H9 (cell line): ENCODE measurements around the gene PYROXD2. TPM values are rescaled to one million over a fixed set of nuclear protein-coding genes. Genes with fewer than 3 reads are reported as not detected.

Source experiments
- DNase-seq: peaks from one replicate; pipeline ENCODE4 v3.0.0-alpha.2; 2017
- H2AFZ ChIP-seq: one replicate; pipeline ENCODE4 v1.6.1; 2013; ENCODE audit warnings: mild to moderate bottlenecking, low read length, control low read depth, moderate library complexity
- H2AK5ac ChIP-seq: 2 replicates; pipeline ENCODE4 v1.6.1; 2013; ENCODE audit warnings: low read length, control low read depth, mixed read lengths; ENCODE audit not compliant: insufficient read length
- H2BK120ac ChIP-seq: one replicate; pipeline ENCODE4 v1.6.1; 2013; ENCODE audit warnings: low read depth, mild to moderate bottlenecking, low read length, control low read depth, inconsistent platforms; ENCODE audit not compliant: poor library complexity, severe bottlenecking
- H2BK12ac ChIP-seq: 2 replicates; pipeline ENCODE4 v1.6.1; 2013; ENCODE audit warnings: low read length, control low read depth, mixed read lengths, low read depth; ENCODE audit not compliant: insufficient read length
- H2BK15ac ChIP-seq: 2 replicates; pipeline ENCODE4 v1.6.1; 2013; ENCODE audit warnings: low read depth, low read length, control low read depth
- H2BK20ac ChIP-seq: one replicate; pipeline ENCODE4 v1.6.1; 2013; ENCODE audit warnings: low read depth, mild to moderate bottlenecking, low read length, control low read depth, inconsistent platforms; ENCODE audit not compliant: poor library complexity, severe bottlenecking
- H2BK5ac ChIP-seq: 2 replicates; pipeline ENCODE4 v1.6.1; 2013; ENCODE audit warnings: low read length, control low read depth, mixed read lengths; ENCODE audit not compliant: insufficient read length
- H3K14ac ChIP-seq: 2 replicates; pipeline ENCODE4 v1.6.1; 2013; ENCODE audit warnings: low read length, control low read depth; ENCODE audit not compliant: insufficient read depth
- H3K18ac ChIP-seq: 2 replicates; pipeline ENCODE4 v1.6.1; 2013; ENCODE audit warnings: low read depth, mild to moderate bottlenecking, mixed read lengths, low read length, control low read depth; ENCODE audit not compliant: insufficient read length
- H3K23ac ChIP-seq: 2 replicates; pipeline ENCODE4 v1.6.1; 2013; ENCODE audit warnings: low read length, control low read depth, mixed read lengths, low read depth; ENCODE audit not compliant: insufficient read length
- H3K23me2 ChIP-seq: 2 replicates; pipeline ENCODE4 v1.6.1; 2013; ENCODE audit warnings: low read depth, mild to moderate bottlenecking, mixed read lengths, low read length, control low read depth; ENCODE audit not compliant: insufficient read length, poor library complexity, severe bottlenecking
- H3K27ac ChIP-seq: 2 replicates; pipeline ENCODE4 v1.5.1; 2013; ENCODE audit warnings: low read length, control low read depth, mixed read lengths, low read depth; ENCODE audit not compliant: insufficient read length
- H3K27me3 ChIP-seq: 2 replicates; pipeline ENCODE4 v1.6.1; 2013; ENCODE audit warnings: low read length, control low read depth, inconsistent platforms; ENCODE audit not compliant: insufficient read depth
- H3K4ac ChIP-seq: 2 replicates; pipeline ENCODE4 v1.6.1; 2013; ENCODE audit warnings: low read depth, mild to moderate bottlenecking, control low read depth, inconsistent platforms, low read length, moderate library complexity
- H3K4me1 ChIP-seq: 2 replicates; pipeline ENCODE4 v1.6.1; 2013; ENCODE audit warnings: low read length, control low read depth, inconsistent platforms; ENCODE audit not compliant: insufficient read depth
- H3K4me2 ChIP-seq: 2 replicates; pipeline ENCODE4 v1.6.1; 2013; ENCODE audit warnings: low read length, control low read depth, mixed read lengths; ENCODE audit not compliant: insufficient read length, insufficient read depth
- H3K56ac ChIP-seq: 2 replicates; pipeline ENCODE4 v1.6.1; 2013; ENCODE audit warnings: low read depth, mild to moderate bottlenecking, mixed read lengths, low read length, control low read depth; ENCODE audit not compliant: insufficient read length
- H3K79me1 ChIP-seq: 2 replicates; pipeline ENCODE4 v1.6.1; 2013; ENCODE audit warnings: low read depth, mild to moderate bottlenecking, moderate library complexity, low read length, control low read depth, inconsistent platforms; ENCODE audit not compliant: insufficient read depth, poor library complexity, severe bottlenecking
- H3K79me2 ChIP-seq: 2 replicates; pipeline ENCODE4 v1.6.1; 2013; ENCODE audit warnings: low read length, control low read depth, inconsistent platforms; ENCODE audit not compliant: insufficient read depth
- H3K9ac ChIP-seq: 2 replicates; pipeline ENCODE4 v1.6.1; 2013; ENCODE audit warnings: low read length, control low read depth, mixed read lengths; ENCODE audit not compliant: insufficient read length; ENCODE audit errors: extremely low read depth
- H3K9me3 ChIP-seq: one replicate; pipeline ENCODE4 v1.6.1; 2013; ENCODE audit warnings: low read depth, low read length, inconsistent platforms; ENCODE audit not compliant: control insufficient read depth
- H3T11ph ChIP-seq: one replicate; pipeline ENCODE4 v1.6.1; 2013; ENCODE audit warnings: mild to moderate bottlenecking, low read length, control low read depth, inconsistent platforms
- H4K20me1 ChIP-seq: one replicate; pipeline ENCODE4 v1.6.1; 2013; ENCODE audit not compliant: control insufficient read depth, insufficient read length, insufficient read depth
- H4K5ac ChIP-seq: 2 replicates; pipeline ENCODE4 v1.6.1; 2013; ENCODE audit warnings: low read depth, mild to moderate bottlenecking, mixed read lengths, low read length, control low read depth; ENCODE audit not compliant: insufficient read length
- H4K8ac ChIP-seq: replicated peaks from 2 replicates; pipeline ENCODE4 v1.6.1; 2013; ENCODE audit warnings: low read length, control low read depth, mixed read lengths, low read depth; ENCODE audit not compliant: insufficient read length
- H4K91ac ChIP-seq: 2 replicates; pipeline ENCODE4 v1.6.1; 2013; ENCODE audit warnings: low read depth, mild to moderate bottlenecking, moderate library complexity, mixed read lengths, low read length, control low read depth; ENCODE audit not compliant: insufficient read length
- H3K27ac Mint-ChIP-seq, 3 experiments: 2 replicates in 2 of 3; 3 replicates in 1 of 3; pipeline ENCODE4 v1.8.0; 2020 to 2021; ENCODE audit warnings: mixed read lengths in 3 of 3, mild to moderate bottlenecking in 1 of 3, moderate library complexity in 1 of 3
- H3K27me3 Mint-ChIP-seq: 2 replicates; pipeline ENCODE4 v1.8.0; 2021; ENCODE audit warnings: low read depth, mild to moderate bottlenecking, moderate library complexity, mixed read lengths
- H3K36me3 Mint-ChIP-seq, 3 experiments: 2 replicates in 2 of 3; 3 replicates in 1 of 3; pipeline ENCODE4 v1.8.0; 2020 to 2021; ENCODE audit warnings: low read depth in 3 of 3, mixed read lengths in 3 of 3; ENCODE audit not compliant: insufficient read depth in 1 of 3
- H3K4me1 Mint-ChIP-seq, 2 experiments: 2 replicates each; pipeline ENCODE4 v1.8.0; 2020; ENCODE audit warnings: mixed read lengths in 2 of 2
- H3K4me3 Mint-ChIP-seq, 2 experiments: 2 replicates in 1 of 2; 3 replicates in 1 of 2; pipeline ENCODE4 v1.8.0; 2020 to 2021; ENCODE audit warnings: mild to moderate bottlenecking in 2 of 2, mixed read lengths in 2 of 2, moderate library complexity in 1 of 2
- H3K9me3 Mint-ChIP-seq, 2 experiments: 2 replicates in 1 of 2; 3 replicates in 1 of 2; pipeline ENCODE4 v1.8.0; 2020; ENCODE audit warnings: mild to moderate bottlenecking in 2 of 2, mixed read lengths in 2 of 2, moderate library complexity in 1 of 2
- WGBS: extraction: QIAGEN DNeasy Blood & Tissue Kit; methylation state at CpG from one replicate; pipeline ENCODE4 v1.1.7; 2013; ENCODE audit warnings: missing lambda C conversion rate, low lambda C conversion rate, mixed read lengths; ENCODE audit not compliant: insufficient read length; ENCODE audit errors: extremely low coverage; 5-methylcytosine and 5-hydroxymethylcytosine counted together
- total RNA-seq: library from RNA; stranded (reverse); gene quantifications from 2 replicates; pipeline ENCODE4 v1.2.1, GENCODE V29; 2021
- TF ChIP-seq, protein P1 (sequence below): fragments of 200-600 bp; sonication (generic); conservative IDR thresholded peaks from 3 replicates; pipeline ENCODE4 v1.8.0; 2021; ENCODE audit warnings: antibody characterized with exemption, mild to moderate bottlenecking

Gene PYROXD2
- total RNA-seq, 1 experiment from 2014 or later: 5.3 TPM

DNA sequence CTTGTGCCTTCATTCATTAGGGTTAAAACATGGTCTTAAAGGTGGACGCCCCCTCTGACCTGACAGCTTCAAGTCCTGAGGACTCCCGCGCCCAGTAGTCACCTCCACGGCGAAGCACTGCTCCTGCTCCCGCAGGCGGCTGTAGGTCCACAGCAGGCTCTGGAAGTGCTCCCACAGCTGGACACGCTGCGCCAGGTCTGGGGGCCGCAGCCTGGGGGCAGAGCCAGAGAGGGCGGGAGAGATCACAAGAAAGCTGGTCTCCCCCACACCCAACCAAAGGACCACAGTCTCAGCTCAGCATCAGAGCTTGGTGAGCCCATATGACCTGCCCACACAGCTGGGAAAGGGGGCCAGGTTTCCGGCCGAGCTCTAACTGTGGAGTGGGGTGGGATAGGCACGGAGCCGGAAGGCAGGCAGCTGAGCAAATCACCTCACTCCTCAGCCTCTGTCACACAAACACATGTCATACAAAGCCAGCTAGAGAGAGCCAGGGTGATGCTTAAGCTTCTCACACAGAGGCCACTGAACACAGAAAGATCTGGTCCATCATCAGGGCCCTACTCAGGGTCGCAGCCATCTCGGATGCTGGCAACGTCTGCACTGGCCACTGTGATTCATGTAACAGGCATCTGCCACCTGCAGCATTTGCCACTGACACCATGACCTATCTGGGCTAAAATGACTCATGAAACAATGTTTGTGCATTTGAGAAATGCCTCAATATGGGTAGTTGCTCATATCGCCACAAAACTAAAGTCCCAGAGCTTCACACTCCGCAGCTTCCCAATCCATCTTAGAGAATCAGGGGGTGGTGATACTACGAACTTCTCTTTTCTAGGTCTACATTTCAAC, 19.1 kb upstream of the PYROXD2 start:
- Histone ChIP-seq H2BK12ac (no peak overlapping the region), H3K4me2 (no peak overlapping the region), H3K23me2 (no peaks in the 10 kb centered on the region), H3K14ac (no peak overlapping the region), H4K91ac (no peak overlapping the region), H4K5ac (no peak overlapping the region), H3K4ac (no peak overlapping the region), H2BK120ac (no peak overlapping the region), H3K23ac (no peak overlapping the region), H3T11ph (no peak overlapping the region), H3K56ac (no peak overlapping the region), H3K9ac (no peak overlapping the region), H2AFZ (no peak overlapping the region), H3K9me3 (no peaks in the 10 kb centered on the region), H4K20me1 (no peaks in the 10 kb centered on the region), H2BK20ac (no peak overlapping the region), H3K4me1 (no peaks in the 10 kb centered on the region), H3K79me2 (no peaks in the 10 kb centered on the region), H2BK5ac (no peak overlapping the region), H4K8ac (no peak overlapping the region), H3K27me3 (no peaks in the 10 kb centered on the region), H2BK15ac (no peak overlapping the region), H3K27ac (no peak overlapping the region), H3K79me1 (no peaks in the 10 kb centered on the region), H3K18ac (no peak overlapping the region), H2AK5ac (no peak overlapping the region)
- H3K9me3 Mint-ChIP-seq: peaks cover 26 to 30% of the 10 kb centered on the region in 2 experiments
- no CpG with 5 or more reads among the region's 21 CpGs for WGBS
- peaks cover 4 to 13% of the 10 kb centered on the region in 2 experiments for H3K4me1 Mint-ChIP-seq
- TF ChIP-seq, protein P1, sequence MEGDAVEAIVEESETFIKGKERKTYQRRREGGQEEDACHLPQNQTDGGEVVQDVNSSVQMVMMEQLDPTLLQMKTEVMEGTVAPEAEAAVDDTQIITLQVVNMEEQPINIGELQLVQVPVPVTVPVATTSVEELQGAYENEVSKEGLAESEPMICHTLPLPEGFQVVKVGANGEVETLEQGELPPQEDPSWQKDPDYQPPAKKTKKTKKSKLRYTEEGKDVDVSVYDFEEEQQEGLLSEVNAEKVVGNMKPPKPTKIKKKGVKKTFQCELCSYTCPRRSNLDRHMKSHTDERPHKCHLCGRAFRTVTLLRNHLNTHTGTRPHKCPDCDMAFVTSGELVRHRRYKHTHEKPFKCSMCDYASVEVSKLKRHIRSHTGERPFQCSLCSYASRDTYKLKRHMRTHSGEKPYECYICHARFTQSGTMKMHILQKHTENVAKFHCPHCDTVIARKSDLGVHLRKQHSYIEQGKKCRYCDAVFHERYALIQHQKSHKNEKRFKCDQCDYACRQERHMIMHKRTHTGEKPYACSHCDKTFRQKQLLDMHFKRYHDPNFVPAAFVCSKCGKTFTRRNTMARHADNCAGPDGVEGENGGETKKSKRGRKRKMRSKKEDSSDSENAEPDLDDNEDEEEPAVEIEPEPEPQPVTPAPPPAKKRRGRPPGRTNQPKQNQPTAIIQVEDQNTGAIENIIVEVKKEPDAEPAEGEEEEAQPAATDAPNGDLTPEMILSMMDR: no peak
- H3K27me3 Mint-ChIP-seq: no peaks in the 10 kb centered on the region
- H3K4me3 Mint-ChIP-seq: no peak overlapping the region
- H3K36me3 Mint-ChIP-seq: peaks cover 72 to 91% (median 80%) of the 10 kb centered on the region in 3 experiments
- DNase-seq: no peak
- no peak overlapping the region for H3K27ac Mint-ChIP-seq
